Natural killer cell (primary cell): Measurements from ENCODE around the gene NECTIN2. TPM values are rescaled to one million over a fixed set of nuclear protein-coding genes. Genes with fewer than 3 reads are reported as not detected.
"Not testable (repeated sequence)": the region's sequence is repeated elsewhere in the genome, so short reads cannot be mapped to it uniquely, and the experiment has no call there.

Experiments used
- ATAC-seq, 3 donors: fragments of 150-1000 bp in 2 of 3; fragments of 200-7000 bp in 1 of 3; cut with Tn5 transposase; 1 replicate in 1 of 3; 2 replicates in 2 of 3; pipeline ENCODE4 v1.10.0; 2021; ENCODE audit warnings: mild to moderate bottlenecking in 2 of 3, moderate library complexity in 2 of 3
- DNase-seq, 2 donors: peaks; one replicate each; pipeline versions ENCODE4 v3.0.0 to v3.0.0-alpha.2; 2013 to 2021; ENCODE audit warnings: mixed read lengths in 1 of 2
- H3K27ac ChIP-seq: one replicate; pipeline ENCODE4 v1.5.1; 2013; ENCODE audit warnings: mild to moderate bottlenecking, low read length
- H3K27me3 ChIP-seq: one replicate; pipeline ENCODE4 v1.6.1; 2013; ENCODE audit warnings: low read length; ENCODE audit not compliant: control insufficient read depth, insufficient read depth
- H3K36me3 ChIP-seq: one replicate; pipeline ENCODE4 v1.6.1; 2013; ENCODE audit warnings: low read length; ENCODE audit not compliant: control insufficient read depth, insufficient read depth
- H3K4me1 ChIP-seq: one replicate; pipeline ENCODE4 v1.6.1; 2013; ENCODE audit warnings: low read length; ENCODE audit not compliant: control insufficient read depth, insufficient read depth
- H3K4me3 ChIP-seq: one replicate; pipeline ENCODE4 v1.5.1; 2013; ENCODE audit warnings: low read length
- H3K9me3 ChIP-seq: one replicate; pipeline ENCODE4 v1.6.1; 2013; ENCODE audit warnings: low read length; ENCODE audit not compliant: control insufficient read depth, insufficient read depth
- H3K27ac Mint-ChIP-seq, 2 donors: one replicate each; pipeline ENCODE4 v1.8.0; 2022; ENCODE audit warnings: mild to moderate bottlenecking in 2 of 2, mixed read lengths in 2 of 2, moderate library complexity in 1 of 2
- H3K27me3 Mint-ChIP-seq, 2 donors: one replicate each; pipeline ENCODE4 v1.8.0; 2022; ENCODE audit warnings: low read depth in 2 of 2, mixed read lengths in 2 of 2
- H3K36me3 Mint-ChIP-seq: one replicate; pipeline ENCODE4 v1.8.0; 2022; ENCODE audit warnings: mixed read lengths
- H3K4me1 Mint-ChIP-seq, 2 donors: one replicate each; pipeline ENCODE4 v1.8.0; 2022; ENCODE audit warnings: mixed read lengths in 2 of 2
- H3K4me3 Mint-ChIP-seq: one replicate; pipeline ENCODE4 v1.8.0; 2022; ENCODE audit warnings: mild to moderate bottlenecking, moderate library complexity, mixed read lengths
- H3K9me3 Mint-ChIP-seq, 2 donors: one replicate each; pipeline ENCODE4 v1.8.0; 2022; ENCODE audit warnings: mixed read lengths in 2 of 2
- WGBS: methylation state at CpG from one replicate; pipeline ENCODE4 v1.1.7; 2013; ENCODE audit warnings: missing lambda C conversion rate; ENCODE audit not compliant: insufficient coverage; 5-methylcytosine and 5-hydroxymethylcytosine counted together
- intact Hi-C: fragments of 100-400 bp; cut with micrococcal nuclease; formaldehyde crosslinking; loops from one replicate; pipeline ENCODE4 v1.14.2; 2022
- total RNA-seq, 4 donors: library from RNA; stranded (reverse); fragments of 120-200 nt in 1 of 4; gene quantifications; one replicate each; pipeline versions ENCODE4 v1.2.3 to v1.2.4, GENCODE V29; 2013 to 2022
- TF ChIP-seq, protein P1 (sequence below): fragments of 200-600 bp; IDR thresholded peaks from one replicate; pipeline ENCODE4 v1.8.0; 2022; ENCODE audit warnings: antibody characterized with exemption

Gene NECTIN2
- total RNA-seq, 3 donors from 2014 or later (not counting 1 experiment from before 2014, with no cell fraction given), result 1.6 to 10.3 (median 2.7) TPM

DNA sequence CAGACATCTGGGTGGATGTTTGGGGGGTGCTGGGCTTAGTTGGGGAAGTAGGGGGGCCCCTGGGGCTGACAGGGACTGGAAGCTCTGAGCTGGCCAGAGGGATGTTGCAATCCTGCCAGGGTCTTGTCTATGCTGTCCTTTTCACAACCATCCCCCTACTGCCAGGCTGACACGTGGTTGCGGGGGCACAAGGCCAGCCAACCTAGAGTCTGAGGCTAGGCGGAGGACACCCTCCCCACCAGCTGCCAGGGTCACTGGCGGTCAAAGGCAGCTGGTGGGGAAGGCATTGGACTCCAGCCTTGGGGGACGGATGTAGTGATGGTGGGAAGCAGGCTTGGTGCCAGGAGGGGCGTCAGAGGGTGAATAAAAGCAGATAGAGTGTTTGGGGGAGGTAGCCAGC is 66.8 kb downstream of the NECTIN2 start:
- no peak overlapping the region for H3K4me3 ChIP-seq
- H3K27ac Mint-ChIP-seq, result no peak overlapping the region
- H3K36me3 ChIP-seq, result no peaks in the 10 kb centered on the region
- TF ChIP-seq, protein P1, sequence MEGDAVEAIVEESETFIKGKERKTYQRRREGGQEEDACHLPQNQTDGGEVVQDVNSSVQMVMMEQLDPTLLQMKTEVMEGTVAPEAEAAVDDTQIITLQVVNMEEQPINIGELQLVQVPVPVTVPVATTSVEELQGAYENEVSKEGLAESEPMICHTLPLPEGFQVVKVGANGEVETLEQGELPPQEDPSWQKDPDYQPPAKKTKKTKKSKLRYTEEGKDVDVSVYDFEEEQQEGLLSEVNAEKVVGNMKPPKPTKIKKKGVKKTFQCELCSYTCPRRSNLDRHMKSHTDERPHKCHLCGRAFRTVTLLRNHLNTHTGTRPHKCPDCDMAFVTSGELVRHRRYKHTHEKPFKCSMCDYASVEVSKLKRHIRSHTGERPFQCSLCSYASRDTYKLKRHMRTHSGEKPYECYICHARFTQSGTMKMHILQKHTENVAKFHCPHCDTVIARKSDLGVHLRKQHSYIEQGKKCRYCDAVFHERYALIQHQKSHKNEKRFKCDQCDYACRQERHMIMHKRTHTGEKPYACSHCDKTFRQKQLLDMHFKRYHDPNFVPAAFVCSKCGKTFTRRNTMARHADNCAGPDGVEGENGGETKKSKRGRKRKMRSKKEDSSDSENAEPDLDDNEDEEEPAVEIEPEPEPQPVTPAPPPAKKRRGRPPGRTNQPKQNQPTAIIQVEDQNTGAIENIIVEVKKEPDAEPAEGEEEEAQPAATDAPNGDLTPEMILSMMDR, result no peak
- intact Hi-C loops, result no loop called here
- peaks cover 30 to 38% of the 10 kb centered on the region in 2 donors for H3K27me3 Mint-ChIP-seq
- no peak overlapping the region for H3K27ac ChIP-seq
- H3K4me3 Mint-ChIP-seq, result no peak overlapping the region
- peaks cover 15% of the 10 kb centered on the region for H3K4me1 ChIP-seq
- WGBS, result 44% methylated on average over 4 of the region's 6 CpGs
- H3K9me3 ChIP-seq, result no peaks in the 10 kb centered on the region
- H3K27me3 ChIP-seq, result peaks cover 6% of the 10 kb centered on the region
- no peaks in the 10 kb centered on the region for H3K9me3 Mint-ChIP-seq
- H3K4me1 Mint-ChIP-seq, result peaks cover 5 to 11% of the 10 kb centered on the region in 2 donors
- no peak for ATAC-seq
- H3K36me3 Mint-ChIP-seq, result no peaks in the 10 kb centered on the region
- DNase-seq, result no peak

DNA sequence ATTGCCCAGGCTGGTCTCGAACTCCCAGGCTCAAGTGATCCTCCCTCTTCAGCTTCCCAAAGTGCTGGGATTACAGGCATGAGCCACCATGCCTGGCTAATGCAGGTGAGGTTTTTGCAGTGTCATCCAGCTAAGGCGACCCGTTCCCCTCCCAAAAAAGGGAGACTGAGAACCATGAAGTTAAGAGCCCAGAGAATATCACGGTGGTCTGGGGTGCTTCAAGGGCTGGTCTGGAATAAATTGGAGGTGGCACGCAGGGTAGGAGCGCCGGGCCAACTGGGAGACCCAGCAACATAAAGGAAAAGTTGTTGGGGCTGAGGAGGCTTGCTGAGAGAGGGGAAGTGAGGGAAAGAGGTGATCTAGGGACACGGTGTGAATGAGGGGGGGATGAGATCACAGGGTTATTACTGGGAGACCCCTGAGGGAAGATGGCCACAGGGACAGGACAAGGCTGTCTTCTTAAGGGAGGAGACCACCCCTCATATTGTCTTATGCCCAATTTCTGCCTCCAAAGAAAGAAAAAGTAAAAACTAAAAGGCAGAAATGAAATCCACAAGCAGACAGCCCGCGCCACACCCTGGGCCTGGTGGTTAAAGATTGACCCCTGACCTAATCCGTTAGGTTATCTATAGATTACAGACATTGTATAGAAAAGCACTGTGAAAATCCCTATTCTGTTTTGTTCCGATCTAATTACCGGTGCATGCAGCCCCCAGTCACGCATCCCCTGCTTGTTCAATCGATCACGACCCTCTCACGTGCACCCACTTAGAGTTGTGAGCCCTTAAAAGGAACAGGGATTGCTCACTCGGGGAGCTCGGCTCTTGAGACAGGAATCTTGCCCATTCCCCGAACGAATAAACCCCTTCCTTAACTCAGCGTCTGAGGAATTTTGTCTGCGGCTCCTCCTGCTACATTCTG is 67.7 kb downstream of the NECTIN2 start:
- H3K27me3 ChIP-seq, DNase-seq, intact Hi-C loops, H3K9me3 Mint-ChIP-seq, H3K4me3 ChIP-seq, ATAC-seq, H3K27ac ChIP-seq, H3K9me3 ChIP-seq, H3K36me3 Mint-ChIP-seq, H3K36me3 ChIP-seq: not testable (repeated sequence)
- Mint-ChIP-seq H3K4me3 (peak overlapping the region; percentile 89), H3K27ac (peak overlapping the region in 1 of 2 donors; percentile 70), H3K4me1 (peaks cover 5 to 11% of the 10 kb centered on the region in 2 donors), H3K27me3 (peaks cover 27 to 33% of the 10 kb centered on the region in 2 donors)
- WGBS, result 62% methylated on average over 20 of the region's 23 CpGs
- peaks cover 15% of the 10 kb centered on the region for H3K4me1 ChIP-seq

DNA sequence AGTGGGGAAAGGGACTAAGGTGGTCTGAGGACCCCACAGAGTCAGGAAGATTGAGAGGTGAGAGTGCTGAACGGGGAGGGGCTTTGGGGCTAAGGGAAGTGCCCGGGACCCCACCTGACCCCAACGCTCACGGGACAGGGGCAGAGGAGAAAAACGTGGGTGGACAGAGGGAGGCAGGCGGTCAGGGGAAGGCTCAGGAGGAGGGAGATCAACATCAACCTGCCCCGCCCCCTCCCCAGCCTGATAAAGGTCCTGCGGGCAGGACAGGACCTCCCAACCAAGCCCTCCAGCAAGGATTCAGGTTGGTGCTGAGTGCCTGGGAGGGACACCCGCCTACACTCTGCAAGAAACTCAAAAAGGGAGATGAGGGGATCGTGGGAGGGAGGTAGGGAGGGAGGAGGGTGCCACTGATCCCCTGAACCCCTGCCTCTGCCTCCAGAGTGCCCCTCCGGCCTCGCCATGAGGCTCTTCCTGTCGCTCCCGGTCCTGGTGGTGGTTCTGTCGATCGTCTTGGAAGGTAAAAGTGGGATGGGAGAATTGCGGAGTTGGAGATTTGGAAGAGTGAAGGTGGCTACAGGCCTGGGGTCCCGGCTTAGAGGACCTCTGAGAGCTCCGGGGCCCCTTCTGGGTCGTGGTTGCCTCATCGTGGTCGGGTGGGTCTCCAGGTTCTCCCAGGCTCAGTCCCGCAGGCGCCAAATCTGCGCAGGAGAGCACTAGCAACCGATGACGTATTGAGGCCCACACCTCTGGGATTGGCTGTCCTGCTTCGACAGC is 68.5 kb downstream of the NECTIN2 start, which contains the start of gene APOC1:
APOC1 (plus strand) TSS at position 176 of the 774 bp plus-strand sequence; CDS start at position 460, 284 bp downstream.
- intact Hi-C loops, H3K9me3 Mint-ChIP-seq, H3K27me3 ChIP-seq, H3K27ac ChIP-seq, H3K36me3 Mint-ChIP-seq, H3K9me3 ChIP-seq, H3K36me3 ChIP-seq: not testable (repeated sequence)
- Mint-ChIP-seq H3K27me3 (peaks cover 27 to 33% of the 10 kb centered on the region in 2 donors), H3K4me3 (peak within 1 kb of the TSS; percentile 89), H3K4me1 (peaks cover 5 to 11% of the 10 kb centered on the region in 2 donors), H3K27ac (peak within 1 kb of the TSS in 1 of 2 donors; percentile 70)
- DNase-seq, result peak; percentile 68 to 88
- WGBS, result 9% methylated on average over 26 of the region's 28 CpGs
- H3K4me3 ChIP-seq, result peak within 1 kb of the TSS; percentile 51
- peak; percentile 89 to 96 (median 96) for ATAC-seq
- H3K4me1 ChIP-seq, result peaks cover 15% of the 10 kb centered on the region

DNA sequence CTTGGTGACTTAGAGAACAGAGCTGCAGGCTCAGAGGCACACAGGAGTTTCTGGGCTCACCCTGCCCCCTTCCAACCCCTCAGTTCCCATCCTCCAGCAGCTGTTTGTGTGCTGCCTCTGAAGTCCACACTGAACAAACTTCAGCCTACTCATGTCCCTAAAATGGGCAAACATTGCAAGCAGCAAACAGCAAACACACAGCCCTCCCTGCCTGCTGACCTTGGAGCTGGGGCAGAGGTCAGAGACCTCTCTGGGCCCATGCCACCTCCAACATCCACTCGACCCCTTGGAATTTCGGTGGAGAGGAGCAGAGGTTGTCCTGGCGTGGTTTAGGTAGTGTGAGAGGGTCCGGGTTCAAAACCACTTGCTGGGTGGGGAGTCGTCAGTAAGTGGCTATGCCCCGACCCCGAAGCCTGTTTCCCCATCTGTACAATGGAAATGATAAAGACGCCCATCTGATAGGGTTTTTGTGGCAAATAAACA is 78.2 kb downstream of the NECTIN2 start:
- Mint-ChIP-seq H3K36me3 (no peaks in the 10 kb centered on the region), H3K4me1 (peaks cover 0 to 19% of the 10 kb centered on the region in 2 donors), H3K9me3 (no peaks in the 10 kb centered on the region), H3K4me3 (no peak overlapping the region), H3K27ac (no peak overlapping the region), H3K27me3 (peaks cover 9 to 16% of the 10 kb centered on the region in 2 donors)
- 81% methylated on average over 7 of the region's 8 CpGs for WGBS
- Histone ChIP-seq H3K9me3 (no peaks in the 10 kb centered on the region), H3K4me1 (peaks cover 12% of the 10 kb centered on the region), H3K27ac (no peak overlapping the region), H3K27me3 (no peaks in the 10 kb centered on the region), H3K4me3 (no peak overlapping the region), H3K36me3 (no peaks in the 10 kb centered on the region)
- intact Hi-C loops, result no loop called here
- ATAC-seq (no peak), DNase-seq (no peak)
- TF ChIP-seq, protein P1, result no peak
